Hepatocyte (in vitro differentiated cells): Measurements from ENCODE around the gene FGFR4. TPM values are rescaled to one million over a fixed set of nuclear protein-coding genes. Genes with fewer than 3 reads are reported as not detected.

Source experiments
- DNase-seq: peaks from one replicate; pipeline ENCODE4 v3.0.0-alpha.2; 2016; ENCODE audit warnings: low spot score
- H2AFZ ChIP-seq: fragments of 200-600 bp; sonication (generic); 2 replicates; pipeline ENCODE4 v1.6.0; 2016; ENCODE audit warnings: antibody characterized with exemption, mild to moderate bottlenecking
- H3K27ac ChIP-seq: fragments of 200-600 bp; sonication (generic); 2 replicates; pipeline ENCODE4 v1.5.1; 2016; ENCODE audit warnings: mild to moderate bottlenecking
- H3K27me3 ChIP-seq: fragments of 200-600 bp; sonication (generic); 2 replicates; pipeline ENCODE4 v1.6.1; 2016
- H3K36me3 ChIP-seq: fragments of 200-600 bp; sonication (generic); replicated peaks from 2 replicates; pipeline ENCODE4 v1.5.1; 2016; ENCODE audit warnings: low read depth; ENCODE audit not compliant: insufficient read depth
- H3K4me1 ChIP-seq: fragments of 200-600 bp; sonication (generic); 2 replicates; pipeline ENCODE4 v1.5.1; 2016; ENCODE audit warnings: mild to moderate bottlenecking, moderate library complexity; ENCODE audit not compliant: insufficient read depth
- H3K4me2 ChIP-seq: fragments of 200-600 bp; sonication (generic); 2 replicates; pipeline ENCODE4 v1.6.0; 2016
- H3K4me3 ChIP-seq: fragments of 200-600 bp; sonication (generic); 2 replicates; pipeline ENCODE4 v1.5.1; 2016; ENCODE audit warnings: mild to moderate bottlenecking
- H3K79me2 ChIP-seq: fragments of 200-600 bp; sonication (generic); 2 replicates; pipeline ENCODE4 v1.6.0; 2017; ENCODE audit warnings: mild to moderate bottlenecking
- H3K9me2 ChIP-seq: fragments of 200-600 bp; sonication (generic); replicated peaks from 2 replicates; pipeline ENCODE4 v1.6.0; 2017; ENCODE audit warnings: mild to moderate bottlenecking; ENCODE audit not compliant: insufficient read depth
- H3K9me3 ChIP-seq: fragments of 200-600 bp; sonication (generic); 2 replicates; pipeline ENCODE4 v1.5.1; 2016; ENCODE audit warnings: low read depth, mild to moderate bottlenecking
- H4K20me1 ChIP-seq: fragments of 200-600 bp; sonication (generic); 2 replicates; pipeline ENCODE4 v1.6.0; 2016; ENCODE audit warnings: mild to moderate bottlenecking; ENCODE audit not compliant: insufficient read depth, poor library complexity, severe bottlenecking
- EZH2 ChIP-seq: fragments of 200-600 bp; sonication (generic); IDR thresholded peaks from 2 replicates; pipeline ENCODE4 v1.6.1; 2016; ENCODE audit warnings: antibody characterized with exemption, mild to moderate bottlenecking, borderline replicate concordance
- EZH2phosphoT487 ChIP-seq: fragments of 200-600 bp; sonication (generic); IDR thresholded peaks from one replicate; pipeline ENCODE4 v1.6.1; 2018; ENCODE audit warnings: antibody characterized with exemption, mild to moderate bottlenecking, low read depth, moderate library complexity; ENCODE audit not compliant: unreplicated experiment, severe bottlenecking
- WGBS: methylation state at CpG from one replicate; pipeline ENCODE4 v1.1.6; 2016; ENCODE audit warnings: low lambda C conversion rate; ENCODE audit errors: missing lambda C conversion rate; 5-methylcytosine and 5-hydroxymethylcytosine counted together
- polyA plus RNA-seq: library from polyadenylated mRNA; unstranded; fragments of >200 nt; fragmentation: Nextera tagmentation; extraction: Ambion mirVana; gene quantifications from 2 replicates; pipeline ENCODE4 v1.2.1, GENCODE V29; 2016
- total RNA-seq: library from RNA; depleted of rRNA; stranded (reverse); fragments of >200 nt; gene quantifications from 2 replicates; pipeline ENCODE4 v1.2.3, GENCODE V29; 2014
- TF ChIP-seq, protein P1 (sequence below): fragments of 200-600 bp; sonication (generic); IDR thresholded peaks from 2 replicates; pipeline ENCODE4 v1.5.1; 2016; ENCODE audit warnings: antibody characterized with exemption, mild to moderate bottlenecking; ENCODE audit not compliant: poor library complexity

Gene FGFR4
- total and polyA plus RNA-seq, 2 experiments from 2014 or later = 94.3 to 121 TPM

- Histone ChIP-seq H4K20me1 (no peaks in the 10 kb centered on the region), H2AFZ (no peak overlapping the region), H3K4me3 (no peak overlapping the region), H3K9me3 (no peaks in the 10 kb centered on the region), H3K9me2 (no peaks in the 10 kb centered on the region), H3K36me3 (no peaks in the 10 kb centered on the region), H3K79me2 (no peaks in the 10 kb centered on the region), H3K4me2 (no peak overlapping the region), H3K4me1 (no peaks in the 10 kb centered on the region), H3K27me3 (no peaks in the 10 kb centered on the region), H3K27ac (no peak overlapping the region)
- no peak for DNase-seq
- TF ChIP-seq EZH2phosphoT487 (no peak), EZH2 (no peak)
- TF ChIP-seq, protein P1, sequence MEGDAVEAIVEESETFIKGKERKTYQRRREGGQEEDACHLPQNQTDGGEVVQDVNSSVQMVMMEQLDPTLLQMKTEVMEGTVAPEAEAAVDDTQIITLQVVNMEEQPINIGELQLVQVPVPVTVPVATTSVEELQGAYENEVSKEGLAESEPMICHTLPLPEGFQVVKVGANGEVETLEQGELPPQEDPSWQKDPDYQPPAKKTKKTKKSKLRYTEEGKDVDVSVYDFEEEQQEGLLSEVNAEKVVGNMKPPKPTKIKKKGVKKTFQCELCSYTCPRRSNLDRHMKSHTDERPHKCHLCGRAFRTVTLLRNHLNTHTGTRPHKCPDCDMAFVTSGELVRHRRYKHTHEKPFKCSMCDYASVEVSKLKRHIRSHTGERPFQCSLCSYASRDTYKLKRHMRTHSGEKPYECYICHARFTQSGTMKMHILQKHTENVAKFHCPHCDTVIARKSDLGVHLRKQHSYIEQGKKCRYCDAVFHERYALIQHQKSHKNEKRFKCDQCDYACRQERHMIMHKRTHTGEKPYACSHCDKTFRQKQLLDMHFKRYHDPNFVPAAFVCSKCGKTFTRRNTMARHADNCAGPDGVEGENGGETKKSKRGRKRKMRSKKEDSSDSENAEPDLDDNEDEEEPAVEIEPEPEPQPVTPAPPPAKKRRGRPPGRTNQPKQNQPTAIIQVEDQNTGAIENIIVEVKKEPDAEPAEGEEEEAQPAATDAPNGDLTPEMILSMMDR = no peak
- WGBS = 84% methylated on average over 9 of the region's 9 CpGs
Observed at GRCh38 chr5:177079606-177080005, 7.1 kb upstream of the FGFR4 start.

- H3K79me2 ChIP-seq = no peaks in the 10 kb centered on the region
- 99% methylated on average over 5 of the region's 5 CpGs for WGBS
- no peaks in the 10 kb centered on the region for H3K9me3 ChIP-seq
- H3K4me3 ChIP-seq = no peak overlapping the region
- no peaks in the 10 kb centered on the region for H3K27me3 ChIP-seq
- no peaks in the 10 kb centered on the region for H3K36me3 ChIP-seq
- no peak for DNase-seq
- no peak overlapping the region for H2AFZ ChIP-seq
- no peaks in the 10 kb centered on the region for H4K20me1 ChIP-seq
- no peaks in the 10 kb centered on the region for H3K9me2 ChIP-seq
- no peak overlapping the region for H3K27ac ChIP-seq
- no peak overlapping the region for H3K4me2 ChIP-seq
- TF ChIP-seq, protein P1 = no peak
- TF ChIP-seq EZH2phosphoT487 (no peak), EZH2 (no peak)
- no peaks in the 10 kb centered on the region for H3K4me1 ChIP-seq
Observed at GRCh38 chr5:177080265-177080664, 6.5 kb upstream of the FGFR4 start.

- Histone ChIP-seq H3K36me3 (no peaks in the 10 kb centered on the region), H2AFZ (no peak overlapping the region), H3K9me2 (no peaks in the 10 kb centered on the region), H3K27me3 (no peaks in the 10 kb centered on the region), H3K79me2 (no peaks in the 10 kb centered on the region), H3K9me3 (no peaks in the 10 kb centered on the region), H4K20me1 (no peaks in the 10 kb centered on the region), H3K4me1 (peaks cover 8% of the 10 kb centered on the region), H3K27ac (no peak overlapping the region), H3K4me2 (no peak overlapping the region), H3K4me3 (no peak overlapping the region)
- WGBS = 94% methylated on average over 9 of the region's 10 CpGs
- DNase-seq = no peak
- no peak for TF ChIP-seq EZH2phosphoT487
- TF ChIP-seq, protein P1 = no peak
- no peak for TF ChIP-seq EZH2
Observed at GRCh38 chr5:177081859-177082258, 4.9 kb upstream of the FGFR4 start.

- H3K79me2 ChIP-seq = peaks cover 8% of the 10 kb centered on the region
- WGBS = 44% methylated on average over 4 of the region's 4 CpGs
- no peaks in the 10 kb centered on the region for H4K20me1 ChIP-seq
- H3K4me1 ChIP-seq = peaks cover 8% of the 10 kb centered on the region
- H3K27ac ChIP-seq = peak overlapping the region; percentile 77
- peak; percentile 62 for DNase-seq
- no peak overlapping the region for H3K4me3 ChIP-seq
- TF ChIP-seq, protein P1 = no peak
- TF ChIP-seq EZH2 = no peak
- TF ChIP-seq EZH2phosphoT487 = no peak
- H3K9me2 ChIP-seq = no peaks in the 10 kb centered on the region
- H3K4me2 ChIP-seq = no peak overlapping the region
- H3K9me3 ChIP-seq = no peaks in the 10 kb centered on the region
- no peaks in the 10 kb centered on the region for H3K27me3 ChIP-seq
- H3K36me3 ChIP-seq = no peaks in the 10 kb centered on the region
- H2AFZ ChIP-seq = no peak overlapping the region
Observed at GRCh38 chr5:177083357-177083756, 3.4 kb upstream of the FGFR4 start.
